C4-2B (cell line): ENCODE results near the gene CCDC83.

Source experiments
- CTCF ChIP-seq: fragments of 450-650 bp; conservative IDR thresholded peaks from 2 replicates; pipeline ENCODE4 v1.5.1; 2017; ENCODE audit warnings: mild to moderate bottlenecking
- ZFX ChIP-seq: fragments of 450-650 bp; IDR thresholded peaks from 2 replicates; pipeline ENCODE4 v1.6.1; 2017

- TF ChIP-seq CTCF (no peak), ZFX (no peak)
Measured at GRCh38 chr11:85843929-85844328, 11.3 kb upstream of the CCDC83 start.
